Measurements from ENCODE around the gene JARID2. TPM values are rescaled to one million over a fixed set of nuclear protein-coding genes. Genes with fewer than 3 reads are reported as not detected.

The JARID2 gene
- total and polyA plus RNA-seq, 2 of the 8 experiments (the other 6 are each of a cell fraction or from before 2014, with no cell fraction given), result 60.1 to 239 TPM

- TF ChIP-seq RAD21 (IDR thresholded peaks at IDR 0.05 in 1 of 2, conservative IDR thresholded peaks at IDR 0.05 in 1 of 2; ENCODE audit: low read depth in 2 of 2, low read length in 2 of 2), result no peak
- TF ChIP-seq NRF1 (IDR thresholded peaks at IDR 0.05; ENCODE audit: low read depth, low read length), result no peak
These were observed 52.2 kb downstream of the JARID2 start (continued) for GRCh38 chr6:15297895-15298590.
